ENCODE results near the gene CACNA1B. TPM values are rescaled to one million over a fixed set of nuclear protein-coding genes. Genes with fewer than 3 reads are reported as not detected.

Gene CACNA1B
- total and polyA plus RNA-seq, 7 experiments from 2014 or later = 0.07 TPM; not detected in 6

DNA sequence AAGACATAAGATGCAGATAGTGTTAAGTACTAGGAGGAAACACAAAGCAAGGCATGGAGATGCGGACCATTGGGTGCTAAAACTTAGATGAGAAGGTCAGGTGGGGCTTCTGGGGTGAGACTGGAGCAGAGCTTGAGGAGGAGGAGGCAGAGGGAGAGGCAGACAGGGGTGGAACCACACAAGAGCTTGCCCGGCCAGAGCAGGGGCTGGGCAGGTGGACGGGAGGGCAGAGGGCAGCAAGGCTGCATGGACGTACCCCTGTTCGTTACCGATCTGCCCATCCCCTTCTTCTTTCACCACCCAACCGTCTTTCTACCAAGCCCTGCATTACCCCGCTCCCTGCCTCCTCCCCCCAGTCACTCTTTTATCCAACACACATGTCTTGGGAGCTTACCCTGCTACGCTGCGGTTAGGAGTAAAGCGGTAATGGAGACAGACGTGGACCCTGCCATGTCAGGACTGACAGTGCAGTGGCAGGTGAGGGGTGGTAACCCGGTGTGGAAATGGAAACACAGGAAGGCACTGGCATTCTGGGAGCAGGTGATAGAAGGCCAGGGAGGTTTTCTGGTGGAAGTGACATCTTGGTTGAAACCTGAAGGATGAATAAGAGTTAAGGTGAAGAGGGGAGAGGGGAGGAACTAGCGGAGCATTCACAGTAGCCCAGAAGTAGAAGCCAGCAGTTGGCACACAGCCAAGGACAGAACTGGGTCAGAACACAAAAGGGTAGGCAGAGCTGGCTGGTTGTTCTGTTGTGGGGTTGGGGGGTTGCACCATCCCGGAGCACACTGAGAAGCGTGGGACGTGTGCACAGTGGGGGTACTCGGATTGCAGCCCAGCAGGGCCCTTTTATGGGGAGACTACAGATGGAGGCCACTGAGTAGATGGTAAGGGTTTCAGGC is 167.2 kb downstream of the CACNA1B start:
- ATAC-seq = no peak
- no peak overlapping the region for H3K4me3 Mint-ChIP-seq
- no peak overlapping the region for H3K27ac ChIP-seq (ENCODE audit: low read depth, low read length)
- DNase-seq = no peak
- intact Hi-C loops (cut with micrococcal nuclease) = no loop called here
- H3K36me3 Mint-ChIP-seq = no peaks in the 10 kb centered on the region
- H3K27me3 ChIP-seq (ENCODE audit: control insufficient read depth in 2 of 2, insufficient read depth in 2 of 2, low read length in 2 of 2) = no peaks in the 10 kb centered on the region
- H3K27me3 Mint-ChIP-seq = peaks cover 0 to 25% (median 14%) of the 10 kb centered on the region in 5 donors
- H3K27ac Mint-ChIP-seq = no peak overlapping the region
- ChIA-PET CTCF (no interaction called here), POLR2A (no interaction called here)
- H3K4me1 ChIP-seq (ENCODE audit: control insufficient read depth in 2 of 2, insufficient read depth in 2 of 2, low read length in 2 of 2) = no peaks in the 10 kb centered on the region
- H3K9me3 ChIP-seq (ENCODE audit: control insufficient read depth in 2 of 3, low read length in 3 of 3) = no peaks in the 10 kb centered on the region
- H3K9me3 Mint-ChIP-seq = peaks cover 0 to 2% (median 0%) of the 10 kb centered on the region in 11 donors
- H3K36me3 ChIP-seq (ENCODE audit: control insufficient read depth in 2 of 3, insufficient read depth in 3 of 3, low read length in 3 of 3) = no peaks in the 10 kb centered on the region
- H3K4me1 Mint-ChIP-seq = peaks cover 0 to 3% (median 0%) of the 10 kb centered on the region in 7 donors
- H3K4me3 ChIP-seq (ENCODE audit: low read length) = no peak overlapping the region

DNA sequence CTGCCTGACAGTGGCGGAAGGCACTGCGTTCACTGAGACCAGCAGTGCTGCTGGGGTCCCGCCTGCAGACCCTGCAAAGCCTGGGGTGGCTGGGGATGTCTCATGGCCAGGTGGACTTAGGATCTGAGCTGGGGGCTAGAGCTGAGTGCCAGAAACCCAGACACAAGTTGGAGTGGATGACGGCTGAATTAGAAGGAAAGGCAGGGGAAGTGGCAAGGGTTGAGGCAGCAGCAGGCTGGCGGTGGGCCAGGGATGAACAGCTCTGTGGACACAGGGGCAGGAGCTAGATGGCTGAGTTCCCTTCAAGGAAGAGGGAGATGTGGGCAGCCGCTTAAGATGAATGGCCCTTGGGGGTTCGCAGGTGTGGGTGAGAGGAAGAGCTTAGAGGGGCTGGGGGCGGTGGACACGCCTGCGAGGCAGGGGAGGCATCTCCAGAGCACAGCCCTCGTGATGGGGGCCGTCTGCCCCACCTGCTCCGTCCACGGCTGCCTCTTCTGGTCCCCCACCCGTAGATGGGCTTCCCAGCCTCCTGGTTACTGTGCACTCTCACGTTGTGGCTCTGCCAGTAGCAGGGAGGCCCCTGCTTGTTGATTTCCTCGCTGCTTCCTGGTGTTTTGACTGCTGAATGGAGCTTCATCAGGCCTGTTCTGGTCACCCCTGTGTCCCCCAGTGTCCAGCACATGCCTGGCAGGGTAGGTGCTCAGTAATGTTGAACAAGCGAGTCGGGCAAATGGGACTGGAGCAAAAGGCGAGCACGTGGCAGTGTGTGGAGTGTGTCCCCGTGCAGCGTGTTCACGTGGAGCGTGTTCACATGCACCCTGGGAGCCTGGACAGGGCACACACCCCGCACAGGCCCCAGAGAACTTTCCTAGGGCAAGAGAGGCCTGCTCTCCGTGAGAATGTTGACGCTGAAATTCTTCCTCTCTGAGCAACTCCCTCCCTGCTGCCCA is 168.2 kb downstream of the CACNA1B start:
- peaks cover 0 to 30% (median 14%) of the 10 kb centered on the region in 5 donors for H3K27me3 Mint-ChIP-seq
- H3K4me1 ChIP-seq (ENCODE audit: control insufficient read depth in 2 of 2, insufficient read depth in 2 of 2, low read length in 2 of 2) = no peaks in the 10 kb centered on the region
- H3K36me3 Mint-ChIP-seq = no peaks in the 10 kb centered on the region
- ChIA-PET POLR2A (no interaction called here), CTCF (no interaction called here)
- H3K4me3 ChIP-seq (ENCODE audit: low read length) = no peak overlapping the region
- H3K27ac ChIP-seq (ENCODE audit: low read depth, low read length) = no peak overlapping the region
- H3K4me3 Mint-ChIP-seq = no peak overlapping the region
- peaks cover 0 to 3% (median 0%) of the 10 kb centered on the region in 7 donors for H3K4me1 Mint-ChIP-seq
- DNase-seq (no peak), ATAC-seq (no peak)
- intact Hi-C loops (cut with micrococcal nuclease) = no loop called here
- H3K27me3 ChIP-seq (ENCODE audit: control insufficient read depth in 2 of 2, insufficient read depth in 2 of 2, low read length in 2 of 2) = no peaks in the 10 kb centered on the region
- no peaks in the 10 kb centered on the region for H3K36me3 ChIP-seq (ENCODE audit: control insufficient read depth in 2 of 3, insufficient read depth in 3 of 3, low read length in 3 of 3)
- peaks cover 0 to 2% (median 0%) of the 10 kb centered on the region in 11 donors for H3K9me3 Mint-ChIP-seq
- H3K27ac Mint-ChIP-seq = no peak overlapping the region
- no peaks in the 10 kb centered on the region for H3K9me3 ChIP-seq (ENCODE audit: control insufficient read depth in 2 of 3, low read length in 3 of 3)

DNA sequence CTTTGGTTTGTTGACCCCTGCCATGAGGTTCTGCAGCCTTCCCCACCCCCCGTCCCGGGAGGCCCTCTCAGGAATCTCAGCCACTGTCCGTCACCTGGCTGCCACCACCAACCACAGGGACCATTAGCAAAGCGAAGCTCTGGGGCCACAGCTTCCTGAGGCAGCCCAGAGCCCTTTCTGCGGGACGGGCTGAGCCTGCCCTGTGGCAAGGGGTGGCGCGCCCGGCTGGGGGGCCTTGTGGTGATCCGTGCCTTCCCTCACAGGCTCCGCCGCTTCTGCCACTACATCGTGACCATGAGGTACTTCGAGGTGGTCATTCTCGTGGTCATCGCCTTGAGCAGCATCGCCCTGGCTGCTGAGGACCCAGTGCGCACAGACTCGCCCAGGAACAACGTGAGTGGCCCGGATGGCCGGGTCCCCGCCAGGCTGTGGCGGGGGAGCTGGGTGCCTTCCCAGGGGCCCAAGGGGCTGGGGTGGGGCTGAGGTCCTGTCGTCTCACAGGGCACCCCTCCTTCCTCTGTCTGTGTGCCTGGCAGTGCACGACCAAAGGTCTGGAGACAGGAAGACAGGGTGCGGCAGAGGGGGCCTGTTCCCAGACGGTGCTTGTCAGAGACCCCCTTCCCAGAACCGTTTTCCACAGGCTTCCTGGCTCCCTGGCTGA is 169.2 kb downstream of the CACNA1B start:
- H3K27me3 Mint-ChIP-seq = peaks cover 0 to 37% (median 14%) of the 10 kb centered on the region in 5 donors
- ATAC-seq (no peak), DNase-seq (no peak)
- no peak overlapping the region for H3K27ac Mint-ChIP-seq
- H3K36me3 Mint-ChIP-seq = no peaks in the 10 kb centered on the region
- Histone ChIP-seq H3K4me3 (ENCODE audit: low read length) (no peak overlapping the region), H3K36me3 (ENCODE audit: control insufficient read depth in 2 of 3, insufficient read depth in 3 of 3, low read length in 3 of 3) (no peaks in the 10 kb centered on the region), H3K4me1 (ENCODE audit: control insufficient read depth in 2 of 2, insufficient read depth in 2 of 2, low read length in 2 of 2) (no peaks in the 10 kb centered on the region), H3K9me3 (ENCODE audit: control insufficient read depth in 2 of 3, low read length in 3 of 3) (no peaks in the 10 kb centered on the region), H3K27ac (ENCODE audit: low read depth, low read length) (no peak overlapping the region), H3K27me3 (ENCODE audit: control insufficient read depth in 2 of 2, insufficient read depth in 2 of 2, low read length in 2 of 2) (no peaks in the 10 kb centered on the region)
- peaks cover 0 to 2% (median 0%) of the 10 kb centered on the region in 11 donors for H3K9me3 Mint-ChIP-seq
- CTCF ChIA-PET = no interaction called here
- peaks cover 0 to 3% (median 0%) of the 10 kb centered on the region in 7 donors for H3K4me1 Mint-ChIP-seq
- no peak overlapping the region for H3K4me3 Mint-ChIP-seq
- intact Hi-C loops (cut with micrococcal nuclease) = no loop called here
- POLR2A ChIA-PET = no interaction called here

DNA sequence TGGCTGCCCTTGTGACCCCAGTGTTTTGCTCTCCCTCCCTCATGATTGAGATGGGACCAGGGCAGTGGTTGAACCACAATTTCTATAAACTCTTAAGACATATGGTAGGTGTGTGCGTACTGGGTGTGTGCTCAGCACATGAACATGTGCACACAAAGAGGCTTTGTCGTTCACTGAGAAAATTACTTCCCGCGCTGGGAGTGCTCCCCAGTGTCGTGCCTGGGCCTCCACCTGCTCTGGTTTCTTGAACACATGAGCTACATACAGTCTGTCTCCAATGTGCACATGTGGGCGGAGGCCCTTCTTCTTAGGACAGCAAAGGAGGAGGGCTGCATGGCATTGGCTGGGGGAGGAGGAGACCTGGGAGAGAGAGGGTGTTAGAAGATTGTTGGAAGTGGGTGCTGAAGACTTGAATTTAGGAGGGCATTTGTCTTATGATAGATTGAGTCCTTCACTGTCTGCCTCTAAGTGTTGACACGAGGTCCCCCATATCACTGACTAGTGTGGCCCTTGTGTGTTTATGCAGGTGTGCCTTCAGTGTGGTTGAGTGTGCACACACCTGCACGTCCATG is 170.0 kb downstream of the CACNA1B start:
- ATAC-seq (no peak), DNase-seq (no peak)
- Mint-ChIP-seq H3K27ac (no peak overlapping the region), H3K4me3 (no peak overlapping the region), H3K4me1 (peaks cover 0 to 3% (median 0%) of the 10 kb centered on the region in 7 donors), H3K27me3 (peaks cover 0 to 41% (median 14%) of the 10 kb centered on the region in 5 donors), H3K9me3 (peaks cover 0 to 2% (median 0%) of the 10 kb centered on the region in 11 donors), H3K36me3 (no peaks in the 10 kb centered on the region)
- CTCF ChIA-PET = no interaction called here
- Histone ChIP-seq H3K27me3 (ENCODE audit: control insufficient read depth in 2 of 2, insufficient read depth in 2 of 2, low read length in 2 of 2) (no peaks in the 10 kb centered on the region), H3K27ac (ENCODE audit: low read depth, low read length) (no peak overlapping the region), H3K4me3 (ENCODE audit: low read length) (no peak overlapping the region), H3K4me1 (ENCODE audit: control insufficient read depth in 2 of 2, insufficient read depth in 2 of 2, low read length in 2 of 2) (no peaks in the 10 kb centered on the region), H3K9me3 (ENCODE audit: control insufficient read depth in 2 of 3, low read length in 3 of 3) (no peaks in the 10 kb centered on the region), H3K36me3 (ENCODE audit: control insufficient read depth in 2 of 3, insufficient read depth in 3 of 3, low read length in 3 of 3) (no peaks in the 10 kb centered on the region)
- POLR2A ChIA-PET = no interaction called here
- intact Hi-C loops (cut with micrococcal nuclease) = no loop called here

DNA sequence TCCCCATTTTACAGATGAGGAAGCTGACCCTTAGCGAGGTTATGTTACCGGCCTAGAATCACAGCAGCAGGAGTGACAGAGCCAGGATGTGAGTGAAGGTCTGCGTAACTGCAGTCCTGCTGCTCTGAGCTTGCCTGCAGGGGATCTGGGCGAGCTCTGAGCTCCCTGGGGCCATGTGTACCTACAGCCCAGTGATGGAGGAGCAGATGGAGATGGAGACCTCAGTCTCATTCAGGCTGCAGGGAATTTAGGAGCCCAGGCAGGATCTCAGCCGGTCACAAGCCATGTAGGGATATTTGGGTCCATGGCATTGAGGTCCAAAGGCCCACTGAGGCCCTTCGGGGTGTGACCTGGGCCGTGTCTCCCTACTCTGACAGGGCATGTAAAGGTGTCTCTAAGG is 170.6 kb downstream of the CACNA1B start:
- ATAC-seq (no peak), DNase-seq (no peak)
- Mint-ChIP-seq H3K27me3 (peaks cover 0 to 41% (median 14%) of the 10 kb centered on the region in 5 donors), H3K36me3 (no peaks in the 10 kb centered on the region), H3K27ac (no peak overlapping the region), H3K4me3 (no peak overlapping the region), H3K9me3 (no peaks in the 10 kb centered on the region), H3K4me1 (peaks cover 0 to 3% (median 0%) of the 10 kb centered on the region in 7 donors)
- Histone ChIP-seq H3K36me3 (ENCODE audit: control insufficient read depth in 2 of 3, insufficient read depth in 3 of 3, low read length in 3 of 3) (no peaks in the 10 kb centered on the region), H3K4me3 (ENCODE audit: low read length) (no peak overlapping the region), H3K27me3 (ENCODE audit: control insufficient read depth in 2 of 2, insufficient read depth in 2 of 2, low read length in 2 of 2) (no peaks in the 10 kb centered on the region), H3K9me3 (ENCODE audit: control insufficient read depth in 2 of 3, low read length in 3 of 3) (no peaks in the 10 kb centered on the region), H3K4me1 (ENCODE audit: control insufficient read depth in 2 of 2, insufficient read depth in 2 of 2, low read length in 2 of 2) (no peaks in the 10 kb centered on the region), H3K27ac (ENCODE audit: low read depth, low read length) (no peak overlapping the region)
- CTCF ChIA-PET = no interaction called here
- intact Hi-C loops (cut with micrococcal nuclease) = no loop called here
- POLR2A ChIA-PET = no interaction called here

DNA sequence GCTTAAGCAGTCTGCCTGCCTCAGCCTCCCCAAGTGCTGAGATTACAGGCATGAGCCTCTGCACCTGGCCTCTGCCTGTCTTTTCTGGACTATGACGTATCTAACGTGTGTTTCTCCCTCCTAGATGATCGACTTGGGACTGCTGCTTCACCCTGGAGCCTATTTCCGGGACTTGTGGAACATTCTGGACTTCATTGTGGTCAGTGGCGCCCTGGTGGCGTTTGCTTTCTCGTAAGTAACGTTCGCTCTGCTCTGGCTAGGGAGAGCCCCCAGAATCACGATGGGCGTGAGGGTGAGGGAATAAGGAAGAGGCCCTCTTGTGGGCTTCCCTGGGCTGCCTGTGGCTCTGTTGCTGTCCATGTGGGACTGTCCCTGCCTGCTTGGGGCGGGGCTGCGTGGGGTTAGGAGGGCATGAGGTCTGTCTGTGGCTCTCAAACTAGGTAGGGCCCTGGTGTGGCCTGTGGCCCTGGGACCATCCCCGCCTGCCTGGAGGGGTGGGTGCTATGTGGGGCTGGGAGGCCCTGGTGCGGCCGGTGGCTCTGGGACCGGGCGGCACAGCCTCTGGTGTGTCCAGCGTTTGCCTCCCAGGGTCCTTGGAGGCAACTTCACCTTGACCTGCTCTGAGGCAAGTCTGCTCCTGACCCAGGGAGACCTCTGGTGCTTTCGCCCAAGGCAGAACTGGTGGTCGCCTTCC is 171.7 kb downstream of the CACNA1B start:
- H3K4me3 ChIP-seq (ENCODE audit: low read length) = no peak overlapping the region
- CTCF ChIA-PET = no interaction called here
- peaks cover 0 to 5% (median 0%) of the 10 kb centered on the region in 7 donors for H3K4me1 Mint-ChIP-seq
- H3K36me3 Mint-ChIP-seq = no peaks in the 10 kb centered on the region
- no peaks in the 10 kb centered on the region for H3K36me3 ChIP-seq (ENCODE audit: control insufficient read depth in 2 of 3, insufficient read depth in 3 of 3, low read length in 3 of 3)
- no peaks in the 10 kb centered on the region for H3K9me3 Mint-ChIP-seq
- no peaks in the 10 kb centered on the region for H3K9me3 ChIP-seq (ENCODE audit: control insufficient read depth in 2 of 3, low read length in 3 of 3)
- intact Hi-C loops (cut with micrococcal nuclease) = no loop called here
- H3K4me1 ChIP-seq (ENCODE audit: control insufficient read depth in 2 of 2, insufficient read depth in 2 of 2, low read length in 2 of 2) = no peaks in the 10 kb centered on the region
- DNase-seq = peak in 1 of 9 donors; percentile 15
- no peaks in the 10 kb centered on the region for H3K27me3 ChIP-seq (ENCODE audit: control insufficient read depth in 2 of 2, insufficient read depth in 2 of 2, low read length in 2 of 2)
- H3K27me3 Mint-ChIP-seq = peaks cover 0 to 38% (median 11%) of the 10 kb centered on the region in 5 donors
- H3K27ac Mint-ChIP-seq = no peak overlapping the region
- H3K27ac ChIP-seq (ENCODE audit: low read depth, low read length) = no peak overlapping the region
- H3K4me3 Mint-ChIP-seq = no peak overlapping the region
- POLR2A ChIA-PET = no interaction called here
- ATAC-seq = no peak

Data from naive thymus-derived CD4-positive, alpha-beta T cell (primary cell).